GM12878 (cell line): ENCODE measurements around the gene MACROD2. TPM values are rescaled to one million over a fixed set of nuclear protein-coding genes. Genes with fewer than 3 reads are reported as not detected.

Source experiments
- ATAC-seq: fragments of 200-7000 bp; cut with Tn5 transposase; 3 replicates; pipeline ENCODE4 v1.9.1; 2020; ENCODE audit warnings: mild to moderate bottlenecking, moderate library complexity
- BruUV-seq: library from RNA; stranded (reverse); fragments of 400-500 nt; replicated peaks from 2 replicates; lab custom pipeline; 2021; lab: Mats Ljungman, UMichigan
- CTCF ChIA-PET: fragments of 300-600 bp; sonication (Branson Sonifier 250); formaldehyde crosslinking; extraction: SDS; loops from one replicate; lab custom pipeline; 2021; ENCODE audit warnings: inconsistent platforms; lab: Yijun Ruan, JAX
- POLR2A ChIA-PET: fragments of 350-600 bp; formaldehyde crosslinking; extraction: SDS; loops from one replicate; lab custom pipeline; 2021; ENCODE audit warnings: inconsistent platforms; lab: Charles Lee
- RAD21 ChIA-PET: fragments of 300-600 bp; sonication (Branson Sonifier 250); formaldehyde crosslinking; loops from one replicate; lab custom pipeline; 2023; ENCODE audit warnings: antibody characterized with exemption; ENCODE audit not compliant: unreplicated experiment; lab: Charles Lee
- SMC1A ChIA-PET: fragments of 300-600 bp; sonication (Branson Sonifier 250); formaldehyde crosslinking; loops from one replicate; lab custom pipeline; 2023; ENCODE audit not compliant: unreplicated experiment, uncharacterized antibody; lab: Charles Lee
- DNase-seq: peaks from one replicate; pipeline ENCODE4 v3.0.0-alpha.2; 2011; ENCODE audit warnings: low read depth, low spot score
- FAIRE-seq: peaks from 3 replicates; lab custom pipeline; 2011; peaks lifted over from hg19 to GRCh38; lab: Jason Lieb, UNC
- H2AFZ ChIP-seq: 2 replicates; pipeline ENCODE4 v1.6.0; 2011; ENCODE audit warnings: low read depth, low read length, control low read depth; ENCODE audit not compliant: control insufficient read depth
- H3K27ac ChIP-seq: 2 replicates; pipeline ENCODE4 v1.5.1; 2011; ENCODE audit warnings: control low read depth; ENCODE audit not compliant: control insufficient read depth, insufficient read depth
- H3K27me3 ChIP-seq, 2 experiments: replicated peaks in 1 of 2; 2 replicates each; pipeline versions ENCODE4 v1.6.0 to v1.6.1; 2011; ENCODE audit warnings: low read length in 1 of 2; ENCODE audit not compliant: control insufficient read depth in 2 of 2, insufficient read depth in 2 of 2
- H3K36me3 ChIP-seq, 2 experiments: 2 replicates each; pipeline ENCODE4 v1.5.1; 2011; ENCODE audit warnings: low read length in 1 of 2; ENCODE audit not compliant: control insufficient read depth in 2 of 2, insufficient read depth in 2 of 2
- H3K4me1 ChIP-seq: 2 replicates; pipeline ENCODE4 v1.6.1; 2011; ENCODE audit warnings: mild to moderate bottlenecking, low read length, moderate library complexity, mixed read lengths; ENCODE audit not compliant: control insufficient read depth, insufficient read depth
- H3K4me2 ChIP-seq: 2 replicates; pipeline ENCODE4 v1.6.0; 2011; ENCODE audit warnings: control low read depth; ENCODE audit not compliant: control insufficient read depth, insufficient read depth
- H3K4me3 ChIP-seq: fragments of 200-600 bp; sonication (generic); 2 replicates; pipeline ENCODE4 v1.5.1; 2016
- H3K79me2 ChIP-seq: 2 replicates; pipeline ENCODE4 v1.6.0; 2011; ENCODE audit warnings: low read length; ENCODE audit not compliant: control insufficient read depth, insufficient read depth
- H3K9ac ChIP-seq: 2 replicates; pipeline ENCODE4 v1.8.0; 2011; ENCODE audit warnings: low read length, control low read depth, mixed read lengths; ENCODE audit not compliant: control insufficient read depth, insufficient read depth
- H3K9me3 ChIP-seq: replicated peaks from 3 replicates; pipeline ENCODE4 v1.5.1; 2011; ENCODE audit warnings: mild to moderate bottlenecking, low read length; ENCODE audit not compliant: control insufficient read depth, insufficient read depth
- H4K20me1 ChIP-seq: 2 replicates; pipeline ENCODE4 v1.6.0; 2011; ENCODE audit not compliant: control insufficient read depth, insufficient read depth
- EP300 ChIP-seq, 2 experiments: fragments of 150-350 bp in 1 of 2; IDR thresholded peaks; 2 replicates each; pipeline ENCODE4 v1.6.1; 2011 to 2012; ENCODE audit warnings: low read depth in 2 of 2, low read length in 2 of 2, borderline replicate concordance in 1 of 2, improper control_type of control experiment in 1 of 2, inconsistent platforms in 1 of 2; ENCODE audit not compliant: control insufficient read depth in 1 of 2
- EZH2 ChIP-seq: IDR thresholded peaks from 2 replicates; pipeline ENCODE4 v1.6.1; 2012; ENCODE audit warnings: low read depth, mild to moderate bottlenecking, control low read depth, inconsistent platforms, low read length, borderline replicate concordance; ENCODE audit not compliant: control insufficient read depth
- RCOR1 ChIP-seq: conservative IDR thresholded peaks from 2 replicates; pipeline ENCODE4 v1.6.1; 2012; ENCODE audit warnings: low read depth, low read length, improper control_type of control experiment
- SMARCA5 ChIP-seq: fragments of 450-650 bp; IDR thresholded peaks from 2 replicates; pipeline ENCODE4 v1.6.1; 2017; ENCODE audit warnings: mild to moderate bottlenecking
- SP1 ChIP-seq: IDR thresholded peaks from one replicate; pipeline ENCODE4 v1.6.1; 2011; ENCODE audit warnings: low read depth, low read length
- SPI1 ChIP-seq: IDR thresholded peaks from 2 replicates; pipeline ENCODE4 v1.6.1; 2011; ENCODE audit warnings: low read depth, mild to moderate bottlenecking, low read length, moderate library complexity, borderline replicate concordance; ENCODE audit not compliant: insufficient read depth
- TAF1 ChIP-seq: IDR thresholded peaks from 2 replicates; pipeline ENCODE4 v1.6.1; 2011; ENCODE audit warnings: mild to moderate bottlenecking, low read depth, low read length, borderline replicate concordance
- YY1 ChIP-seq: IDR thresholded peaks from 2 replicates; pipeline ENCODE4 v1.6.1; 2011; ENCODE audit warnings: low read depth, mild to moderate bottlenecking, low read length
- ZBED1 ChIP-seq: IDR thresholded peaks from 2 replicates; pipeline ENCODE4 v1.6.1; 2016; ENCODE audit warnings: borderline replicate concordance
- WGBS: methylation state at CpG from one replicate; pipeline ENCODE4 v1.1.6; 2016; ENCODE audit warnings: low lambda C conversion rate; ENCODE audit not compliant: insufficient replicate concordance, insufficient coverage; ENCODE audit errors: missing lambda C conversion rate; 5-methylcytosine and 5-hydroxymethylcytosine counted together
- in situ Hi-C: fragments of 300-500 bp; cut with MboI; formaldehyde crosslinking; loops from 9 replicates; pipeline ENCODE4 v1.14.3; 2018; ENCODE audit warnings: mixed read lengths
- intact Hi-C: fragments of 100-400 bp; cut with micrococcal nuclease; formaldehyde crosslinking; loops from one replicate; pipeline ENCODE4 v1.14.2; 2022; ENCODE audit not compliant: unreplicated experiment
- polyA plus RNA-seq, 11 experiments: library from polyadenylated mRNA; depleted of rRNA in 4 of 11; unstranded in 6 of 11; stranded (reverse) in 5 of 11; fragments of >200 nt; fragmentation: Nextera tagmentation in 4 of 11; fragmentation: Illumina TruSeq in 1 of 11; extraction: Ambion mirVana in 4 of 11; extraction: Trizol in 1 of 11; gene quantifications; 1 replicate in 1 of 11; 2 replicates in 10 of 11; pipeline versions ENCODE4 v1.2.1 to v1.2.3, GENCODE V29; 2011 to 2016; ENCODE audit warnings: inconsistent platforms in 2 of 11, missing spikeins in 2 of 11, low read depth in 1 of 11
- total RNA-seq, 4 experiments: library from RNA; depleted of rRNA in 3 of 4; stranded (reverse); fragments of >200 nt in 3 of 4; fragmentation: Illumina TruSeq in 1 of 4; extraction: Trizol in 1 of 4; gene quantifications; 2 replicates each; pipeline versions ENCODE4 v1.2.1 to v1.2.3, GENCODE V29; 2013 to 2021
- TF ChIP-seq, protein P1 (sequence below): IDR thresholded peaks from 2 replicates; pipeline ENCODE4 v1.6.1; 2012; ENCODE audit warnings: low read length, inconsistent platforms
- TF ChIP-seq, protein P2 (sequence below): fragments of 450-650 bp; formaldehyde crosslinking; IDR thresholded peaks from 2 replicates; pipeline ENCODE4 v1.4.0; 2020; ENCODE audit warnings: mild to moderate bottlenecking, moderate library complexity
- TF ChIP-seq, protein P3 (sequence below): fragments of 450-650 bp; IDR thresholded peaks from 2 replicates; pipeline ENCODE4 v1.6.1; 2018; ENCODE audit warnings: mild to moderate bottlenecking, low read depth, moderate library complexity; ENCODE audit not compliant: partially characterized antibody

Gene MACROD2
- total and polyA plus RNA-seq, 10 of the 15 experiments (the other 5 are each of a cell fraction or from before 2014, with no cell fraction given), result 1.1 to 21.5 (median 2.2) TPM

DNA sequence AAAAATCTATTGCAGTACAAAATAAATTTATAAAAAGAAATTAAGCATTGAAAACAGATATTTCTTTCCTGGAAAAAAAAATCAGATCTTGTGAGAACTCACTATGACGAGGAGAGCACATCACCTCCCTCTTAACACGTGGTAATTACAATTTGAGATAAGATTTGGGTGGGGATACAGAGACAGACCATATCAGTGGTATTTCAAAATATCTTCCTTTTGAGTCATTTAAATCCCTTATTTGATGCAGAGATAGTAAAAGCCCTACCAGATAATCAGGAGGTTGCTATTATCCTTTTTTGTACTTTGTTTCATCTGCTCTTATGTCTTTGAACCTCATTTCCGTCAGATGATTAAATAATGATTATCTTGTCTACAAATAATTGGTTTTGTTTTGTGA lies 1777.5 kb downstream of the MACROD2 start (continued):
- TF ChIP-seq TAF1 (no peak), ZBED1 (no peak)

DNA sequence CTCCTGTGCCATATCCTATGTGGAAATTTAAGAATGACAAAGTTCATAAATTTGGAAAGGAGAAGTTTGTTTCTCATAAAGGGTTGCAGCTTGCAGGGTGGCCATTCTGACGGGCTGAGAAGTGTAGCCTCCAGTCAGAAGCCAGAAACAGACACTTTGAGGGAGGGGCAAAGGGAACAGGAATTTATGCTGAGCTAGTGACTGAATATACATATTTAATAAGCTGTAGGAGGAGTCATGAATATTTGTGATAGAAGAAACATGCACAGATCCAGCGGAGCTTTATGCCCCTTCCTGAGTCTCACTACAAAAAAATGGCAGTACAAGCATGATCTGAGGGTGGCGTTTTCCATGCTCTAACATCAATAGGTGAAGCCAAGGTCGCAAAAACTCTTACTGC lies 1779.6 kb downstream of the MACROD2 start:
- in situ Hi-C loops, result no loop called here
- no peak for ATAC-seq
- H3K27me3 ChIP-seq, result no peaks in the 10 kb centered on the region
- DNase-seq, result no peak
- no peaks in the 10 kb centered on the region for H4K20me1 ChIP-seq
- H2AFZ ChIP-seq, result no peak overlapping the region
- SMC1A ChIA-PET, result interaction anchor here (1.0 kb wide), 1 partner anchor 13 kb away, joined by 3 read pairs; no protein-coding TSS in a partner anchor
- no peak for TF ChIP-seq RCOR1
- no peak for TF ChIP-seq YY1
- TF ChIP-seq, protein P1, sequence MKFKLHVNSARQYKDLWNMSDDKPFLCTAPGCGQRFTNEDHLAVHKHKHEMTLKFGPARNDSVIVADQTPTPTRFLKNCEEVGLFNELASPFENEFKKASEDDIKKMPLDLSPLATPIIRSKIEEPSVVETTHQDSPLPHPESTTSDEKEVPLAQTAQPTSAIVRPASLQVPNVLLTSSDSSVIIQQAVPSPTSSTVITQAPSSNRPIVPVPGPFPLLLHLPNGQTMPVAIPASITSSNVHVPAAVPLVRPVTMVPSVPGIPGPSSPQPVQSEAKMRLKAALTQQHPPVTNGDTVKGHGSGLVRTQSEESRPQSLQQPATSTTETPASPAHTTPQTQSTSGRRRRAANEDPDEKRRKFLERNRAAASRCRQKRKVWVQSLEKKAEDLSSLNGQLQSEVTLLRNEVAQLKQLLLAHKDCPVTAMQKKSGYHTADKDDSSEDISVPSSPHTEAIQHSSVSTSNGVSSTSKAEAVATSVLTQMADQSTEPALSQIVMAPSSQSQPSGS, result no peak
- TF ChIP-seq, protein P2, sequence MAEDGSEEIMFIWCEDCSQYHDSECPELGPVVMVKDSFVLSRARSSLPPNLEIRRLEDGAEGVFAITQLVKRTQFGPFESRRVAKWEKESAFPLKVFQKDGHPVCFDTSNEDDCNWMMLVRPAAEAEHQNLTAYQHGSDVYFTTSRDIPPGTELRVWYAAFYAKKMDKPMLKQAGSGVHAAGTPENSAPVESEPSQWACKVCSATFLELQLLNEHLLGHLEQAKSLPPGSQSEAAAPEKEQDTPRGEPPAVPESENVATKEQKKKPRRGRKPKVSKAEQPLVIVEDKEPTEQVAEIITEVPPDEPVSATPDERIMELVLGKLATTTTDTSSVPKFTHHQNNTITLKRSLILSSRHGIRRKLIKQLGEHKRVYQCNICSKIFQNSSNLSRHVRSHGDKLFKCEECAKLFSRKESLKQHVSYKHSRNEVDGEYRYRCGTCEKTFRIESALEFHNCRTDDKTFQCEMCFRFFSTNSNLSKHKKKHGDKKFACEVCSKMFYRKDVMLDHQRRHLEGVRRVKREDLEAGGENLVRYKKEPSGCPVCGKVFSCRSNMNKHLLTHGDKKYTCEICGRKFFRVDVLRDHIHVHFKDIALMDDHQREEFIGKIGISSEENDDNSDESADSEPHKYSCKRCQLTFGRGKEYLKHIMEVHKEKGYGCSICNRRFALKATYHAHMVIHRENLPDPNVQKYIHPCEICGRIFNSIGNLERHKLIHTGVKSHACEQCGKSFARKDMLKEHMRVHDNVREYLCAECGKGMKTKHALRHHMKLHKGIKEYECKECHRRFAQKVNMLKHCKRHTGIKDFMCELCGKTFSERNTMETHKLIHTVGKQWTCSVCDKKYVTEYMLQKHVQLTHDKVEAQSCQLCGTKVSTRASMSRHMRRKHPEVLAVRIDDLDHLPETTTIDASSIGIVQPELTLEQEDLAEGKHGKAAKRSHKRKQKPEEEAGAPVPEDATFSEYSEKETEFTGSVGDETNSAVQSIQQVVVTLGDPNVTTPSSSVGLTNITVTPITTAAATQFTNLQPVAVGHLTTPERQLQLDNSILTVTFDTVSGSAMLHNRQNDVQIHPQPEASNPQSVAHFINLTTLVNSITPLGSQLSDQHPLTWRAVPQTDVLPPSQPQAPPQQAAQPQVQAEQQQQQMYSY (CRISPR knock-in tag), result no peak
- TF ChIP-seq SMARCA5, result no peak
- no peak for TF ChIP-seq EP300 (IDR thresholded peaks at IDR 0.05; ENCODE audit: borderline replicate concordance in 1 of 2, control insufficient read depth in 1 of 2, low read depth in 2 of 2, low read length in 2 of 2)
- TF ChIP-seq SP1, result no peak
- TF ChIP-seq EZH2, result no peak
- TF ChIP-seq, protein P3, sequence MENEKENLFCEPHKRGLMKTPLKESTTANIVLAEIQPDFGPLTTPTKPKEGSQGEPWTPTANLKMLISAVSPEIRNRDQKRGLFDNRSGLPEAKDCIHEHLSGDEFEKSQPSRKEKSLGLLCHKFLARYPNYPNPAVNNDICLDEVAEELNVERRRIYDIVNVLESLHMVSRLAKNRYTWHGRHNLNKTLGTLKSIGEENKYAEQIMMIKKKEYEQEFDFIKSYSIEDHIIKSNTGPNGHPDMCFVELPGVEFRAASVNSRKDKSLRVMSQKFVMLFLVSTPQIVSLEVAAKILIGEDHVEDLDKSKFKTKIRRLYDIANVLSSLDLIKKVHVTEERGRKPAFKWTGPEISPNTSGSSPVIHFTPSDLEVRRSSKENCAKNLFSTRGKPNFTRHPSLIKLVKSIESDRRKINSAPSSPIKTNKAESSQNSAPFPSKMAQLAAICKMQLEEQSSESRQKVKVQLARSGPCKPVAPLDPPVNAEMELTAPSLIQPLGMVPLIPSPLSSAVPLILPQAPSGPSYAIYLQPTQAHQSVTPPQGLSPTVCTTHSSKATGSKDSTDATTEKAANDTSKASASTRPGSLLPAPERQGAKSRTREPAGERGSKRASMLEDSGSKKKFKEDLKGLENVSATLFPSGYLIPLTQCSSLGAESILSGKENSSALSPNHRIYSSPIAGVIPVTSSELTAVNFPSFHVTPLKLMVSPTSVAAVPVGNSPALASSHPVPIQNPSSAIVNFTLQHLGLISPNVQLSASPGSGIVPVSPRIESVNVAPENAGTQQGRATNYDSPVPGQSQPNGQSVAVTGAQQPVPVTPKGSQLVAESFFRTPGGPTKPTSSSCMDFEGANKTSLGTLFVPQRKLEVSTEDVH, result no peak
- TF ChIP-seq SPI1, result no peak
- TF ChIP-seq, all 136 proteins: peak for 0
- H3K79me2 ChIP-seq, result no peaks in the 10 kb centered on the region
- H3K4me2 ChIP-seq, result no peak overlapping the region
- H3K9me3 ChIP-seq, result no peaks in the 10 kb centered on the region
- no peak overlapping the region for H3K27ac ChIP-seq
- ChIA-PET POLR2A (no interaction called here), CTCF (no interaction called here), RAD21 (no interaction called here)
- no peaks in the 10 kb centered on the region for H3K36me3 ChIP-seq
- H3K9ac ChIP-seq, result no peak overlapping the region
- H3K4me1 ChIP-seq, result no peaks in the 10 kb centered on the region
- no peak overlapping the region for H3K4me3 ChIP-seq
- intact Hi-C loops, result no loop called here
- no TSS peak for BruUV-seq
- 14% methylated on average over 4 of the region's 4 CpGs for WGBS
- FAIRE-seq, result no peak
